ENCODE results near the gene ANKUB1. TPM values are rescaled to one million over a fixed set of nuclear protein-coding genes. Genes with fewer than 3 reads are reported as not detected.

Gene ANKUB1
- polyA plus RNA-seq, 1 donor from 2014 or later = not detected

DNA sequence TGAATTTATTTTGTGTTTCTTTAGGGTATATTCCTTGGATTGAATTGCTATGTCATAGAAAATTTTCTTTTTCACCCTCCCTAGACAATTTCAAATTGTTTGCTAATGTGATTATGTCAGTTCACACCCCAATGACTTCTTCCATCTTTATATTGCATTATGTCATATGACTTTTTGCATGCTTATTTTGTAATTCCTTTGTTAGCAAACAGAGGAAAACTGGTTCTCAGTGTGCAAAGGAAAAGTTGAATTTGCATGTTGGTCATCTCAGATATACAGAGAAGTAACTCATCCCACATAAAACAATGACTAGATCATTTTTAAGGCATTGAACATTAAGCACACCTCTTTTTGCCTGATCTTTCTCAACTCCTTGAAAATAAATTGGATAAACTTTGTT lies 17.3 kb upstream of the ANKUB1 start:
- peaks cover 9% of the 10 kb centered on the region for H3K79me2 ChIP-seq (replicated peaks; ENCODE audit: insufficient read depth, low read length)
- no peaks in the 10 kb centered on the region for H3K9me2 ChIP-seq (ENCODE audit: insufficient read depth, low read length)
- H3K27me3 ChIP-seq (ENCODE audit: insufficient read depth, low read depth, low read length) = no peaks in the 10 kb centered on the region
- H3K9me3 ChIP-seq (ENCODE audit: low read length) = no peaks in the 10 kb centered on the region
- H3K9ac ChIP-seq (ENCODE audit: low read length) = no peak overlapping the region
- H4K20me1 ChIP-seq (ENCODE audit: insufficient read depth) = no peaks in the 10 kb centered on the region
- H2AFZ ChIP-seq (ENCODE audit: low read depth, low read length) = no peak overlapping the region
- H3F3A ChIP-seq (ENCODE audit: insufficient read depth, low read length, poor library complexity, severe bottlenecking) = no peaks in the 10 kb centered on the region
- no peak overlapping the region for H3K27ac ChIP-seq (ENCODE audit: low read length)
- no peaks in the 10 kb centered on the region for H3K36me3 ChIP-seq (ENCODE audit: insufficient read depth, low read length)
- TF ChIP-seq POLR2AphosphoS5 (IDR thresholded peaks at IDR 0.05) (no peak), EZH2 (IDR thresholded peaks at IDR 0.05; ENCODE audit: borderline replicate concordance, insufficient read depth, low read length, poor library complexity, severe bottlenecking) (no peak), RAD21 (conservative IDR thresholded peaks at IDR 0.05) (no peak), TAF1 (IDR thresholded peaks at IDR 0.05; ENCODE audit: low read depth) (no peak), SMC3 (conservative IDR thresholded peaks at IDR 0.05; ENCODE audit: poor library complexity) (no peak), CTCF (IDR thresholded peaks at IDR 0.05; ENCODE audit: poor library complexity, severe bottlenecking) (no peak)
- TF ChIP-seq, protein P1, sequence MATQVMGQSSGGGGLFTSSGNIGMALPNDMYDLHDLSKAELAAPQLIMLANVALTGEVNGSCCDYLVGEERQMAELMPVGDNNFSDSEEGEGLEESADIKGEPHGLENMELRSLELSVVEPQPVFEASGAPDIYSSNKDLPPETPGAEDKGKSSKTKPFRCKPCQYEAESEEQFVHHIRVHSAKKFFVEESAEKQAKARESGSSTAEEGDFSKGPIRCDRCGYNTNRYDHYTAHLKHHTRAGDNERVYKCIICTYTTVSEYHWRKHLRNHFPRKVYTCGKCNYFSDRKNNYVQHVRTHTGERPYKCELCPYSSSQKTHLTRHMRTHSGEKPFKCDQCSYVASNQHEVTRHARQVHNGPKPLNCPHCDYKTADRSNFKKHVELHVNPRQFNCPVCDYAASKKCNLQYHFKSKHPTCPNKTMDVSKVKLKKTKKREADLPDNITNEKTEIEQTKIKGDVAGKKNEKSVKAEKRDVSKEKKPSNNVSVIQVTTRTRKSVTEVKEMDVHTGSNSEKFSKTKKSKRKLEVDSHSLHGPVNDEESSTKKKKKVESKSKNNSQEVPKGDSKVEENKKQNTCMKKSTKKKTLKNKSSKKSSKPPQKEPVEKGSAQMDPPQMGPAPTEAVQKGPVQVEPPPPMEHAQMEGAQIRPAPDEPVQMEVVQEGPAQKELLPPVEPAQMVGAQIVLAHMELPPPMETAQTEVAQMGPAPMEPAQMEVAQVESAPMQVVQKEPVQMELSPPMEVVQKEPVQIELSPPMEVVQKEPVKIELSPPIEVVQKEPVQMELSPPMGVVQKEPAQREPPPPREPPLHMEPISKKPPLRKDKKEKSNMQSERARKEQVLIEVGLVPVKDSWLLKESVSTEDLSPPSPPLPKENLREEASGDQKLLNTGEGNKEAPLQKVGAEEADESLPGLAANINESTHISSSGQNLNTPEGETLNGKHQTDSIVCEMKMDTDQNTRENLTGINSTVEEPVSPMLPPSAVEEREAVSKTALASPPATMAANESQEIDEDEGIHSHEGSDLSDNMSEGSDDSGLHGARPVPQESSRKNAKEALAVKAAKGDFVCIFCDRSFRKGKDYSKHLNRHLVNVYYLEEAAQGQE (IDR thresholded peaks at IDR 0.05; ENCODE audit: borderline replicate concordance) = no peak
- no peak overlapping the region for H3K4me2 ChIP-seq (ENCODE audit: low read length)
- no peak overlapping the region for H3K4me3 ChIP-seq (ENCODE audit: low read length)

GRCh38 chr3:149808209-149808829 lies 16.0 kb upstream of the ANKUB1 start:
- Histone ChIP-seq H3K4me3 (ENCODE audit: low read length) (no peak overlapping the region), H3K9ac (ENCODE audit: low read length) (no peak overlapping the region)

More at GRCh38 chr3:149808209-149808829, 16.0 kb upstream of the ANKUB1 start:
- H3K4me2 ChIP-seq (ENCODE audit: low read length) = no peak overlapping the region
- H3K27ac ChIP-seq (ENCODE audit: low read length) = no peak overlapping the region
- no peak overlapping the region for H2AFZ ChIP-seq (ENCODE audit: low read depth, low read length)
- H3K9me3 ChIP-seq (ENCODE audit: low read length) = no peaks in the 10 kb centered on the region
- no peaks in the 10 kb centered on the region for H4K20me1 ChIP-seq (ENCODE audit: insufficient read depth)
- no peaks in the 10 kb centered on the region for H3K36me3 ChIP-seq (ENCODE audit: insufficient read depth, low read length)
- no peaks in the 10 kb centered on the region for H3F3A ChIP-seq (ENCODE audit: insufficient read depth, low read length, poor library complexity, severe bottlenecking)
- TF ChIP-seq EZH2 (IDR thresholded peaks at IDR 0.05; ENCODE audit: borderline replicate concordance, insufficient read depth, low read length, poor library complexity, severe bottlenecking) (no peak), EP300 (conservative IDR thresholded peaks at IDR 0.05; ENCODE audit: poor library complexity, severe bottlenecking) (no peak), CTCF (IDR thresholded peaks at IDR 0.05; ENCODE audit: poor library complexity, severe bottlenecking) (peak; percentile 74), TAF1 (IDR thresholded peaks at IDR 0.05; ENCODE audit: low read depth) (no peak), SMC3 (conservative IDR thresholded peaks at IDR 0.05; ENCODE audit: poor library complexity) (peak; percentile 80), POLR2AphosphoS5 (IDR thresholded peaks at IDR 0.05) (no peak), RAD21 (conservative IDR thresholded peaks at IDR 0.05) (peak; percentile 61), MXI1 (conservative IDR thresholded peaks at IDR 0.05; ENCODE audit: poor library complexity, severe bottlenecking) (no peak)
- TF ChIP-seq, protein P1 (IDR thresholded peaks at IDR 0.05; ENCODE audit: borderline replicate concordance) = no peak
- no peaks in the 10 kb centered on the region for H3K9me2 ChIP-seq (ENCODE audit: insufficient read depth, low read length)
- H3K27me3 ChIP-seq (ENCODE audit: insufficient read depth, low read depth, low read length) = no peaks in the 10 kb centered on the region
- H3K79me2 ChIP-seq (replicated peaks; ENCODE audit: insufficient read depth, low read length) = no peaks in the 10 kb centered on the region
